HG03442 (cell line): ENCODE data around the gene EVC2.

ENCODE experiments used
- ATAC-seq: cut with Tn5 transposase; IDR thresholded peaks from one replicate; pipeline ENCODE4 v1.9.1; 2021; ENCODE audit warnings: mild to moderate bottlenecking, moderate library complexity; ENCODE audit not compliant: unreplicated experiment

The EVC2 gene

DNA sequence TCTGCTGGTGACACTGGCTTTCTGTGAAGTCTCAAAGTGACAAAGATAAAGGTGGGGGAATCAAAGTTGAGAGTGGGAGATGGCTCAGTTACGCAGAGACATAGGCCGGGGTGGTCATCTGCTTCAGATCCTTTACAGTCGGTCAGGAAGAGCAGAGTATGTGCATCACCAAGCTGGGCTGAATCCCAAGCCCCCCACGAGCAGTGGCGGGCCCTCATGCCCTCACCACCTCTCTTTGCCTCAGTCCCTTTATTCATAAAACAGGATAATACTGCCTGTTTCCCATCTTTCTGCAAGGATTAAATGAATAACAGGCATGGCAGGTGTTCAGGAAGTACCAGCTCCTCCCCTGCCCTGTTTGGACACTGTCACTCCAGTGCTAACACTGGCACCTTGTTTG, 135.6 kb downstream of the EVC2 start:
- no peak for ATAC-seq

DNA sequence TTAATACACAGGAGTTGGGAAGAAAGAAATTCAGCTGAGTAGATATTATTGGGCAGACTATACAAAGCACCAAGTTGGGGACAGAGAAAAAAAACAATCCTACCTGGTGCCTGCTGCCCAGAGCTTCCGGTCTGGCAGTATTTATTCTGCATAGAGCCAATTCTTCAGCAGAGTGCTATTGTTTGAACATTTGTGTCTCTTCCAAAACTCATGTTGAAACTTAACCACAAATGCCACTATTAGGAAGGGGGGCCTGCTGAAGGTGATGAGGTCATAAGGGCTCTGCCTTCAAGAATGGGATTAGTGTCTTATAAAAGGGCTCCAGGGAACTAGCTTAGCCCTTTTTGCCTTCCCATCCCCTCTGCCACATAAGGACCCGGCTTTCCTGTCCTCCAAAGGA, 136.2 kb downstream of the EVC2 start:
- ATAC-seq, result no peak

DNA sequence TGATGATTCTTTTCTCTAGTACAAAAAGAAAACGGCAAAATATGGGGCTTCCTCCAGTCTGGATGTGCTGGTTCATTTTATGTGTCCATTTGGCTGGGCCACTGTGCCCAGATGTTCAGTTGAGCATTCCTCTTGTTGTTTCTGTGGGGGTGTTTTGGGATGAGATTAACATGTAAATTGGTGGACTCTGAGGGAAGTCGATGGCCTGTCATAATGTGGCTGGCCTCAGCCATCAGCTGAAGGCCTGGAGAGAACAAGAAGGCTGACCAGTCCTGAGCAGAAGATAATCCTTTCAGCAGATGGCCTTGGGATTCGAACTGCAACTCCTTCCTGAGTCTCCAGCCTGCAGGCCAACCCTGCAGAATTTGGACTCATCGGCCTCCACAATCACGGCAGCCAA, 136.7 kb downstream of the EVC2 start:
- ATAC-seq, result no peak

DNA sequence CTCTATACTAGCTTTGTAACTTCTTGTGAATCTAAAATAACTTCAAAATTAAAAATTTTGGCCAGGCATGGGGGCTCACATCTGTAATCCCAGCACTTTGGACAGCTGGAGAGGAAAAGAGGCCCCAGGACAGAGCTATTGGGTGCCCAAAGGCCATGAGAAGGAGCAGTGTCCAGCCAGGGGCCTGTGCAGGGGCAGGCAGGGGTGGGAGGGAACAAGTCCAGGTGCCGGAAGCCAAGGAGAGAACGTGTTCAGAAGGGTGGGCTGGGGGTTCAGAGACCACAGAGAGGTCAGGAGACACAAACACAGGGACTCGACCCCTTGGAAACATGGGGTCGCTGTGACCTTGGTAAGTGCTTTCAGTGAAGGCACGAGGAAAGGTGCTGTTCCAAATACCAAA, 138.9 kb downstream of the EVC2 start:
- no peak for ATAC-seq

GRCh38 chr4:5568931-5569330, 139.4 kb downstream of the EVC2 start:
- no peak for ATAC-seq

- ATAC-seq, result no peak
Observed at GRCh38 chr4:5568336-5568735, 140.0 kb downstream of the EVC2 start.

GRCh38 chr4:5566991-5567390, 141.4 kb downstream of the EVC2 start:
- ATAC-seq, result no peak

GRCh38 chr4:5566526-5566925, 141.8 kb downstream of the EVC2 start:
- no peak for ATAC-seq

DNA sequence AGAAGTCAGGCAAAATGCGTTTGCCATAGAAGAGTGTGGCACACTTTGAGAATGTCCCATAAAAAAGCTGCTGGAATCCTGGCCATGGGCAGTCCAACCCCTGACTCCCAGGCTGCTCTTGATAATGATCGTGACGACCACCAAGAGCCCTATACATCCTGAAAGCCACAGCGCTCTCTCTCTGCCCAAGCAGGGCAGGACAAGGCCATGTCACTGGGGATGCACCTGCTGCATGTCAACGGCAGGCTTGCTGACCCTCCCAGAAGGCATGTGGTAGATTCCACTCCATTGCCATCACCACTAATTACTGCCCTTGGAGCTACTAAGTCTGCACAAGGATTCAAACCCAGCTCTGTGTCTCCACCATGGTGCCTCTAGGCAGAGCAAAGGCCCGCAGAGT, 144.5 kb downstream of the EVC2 start:
- ATAC-seq, result no peak

DNA sequence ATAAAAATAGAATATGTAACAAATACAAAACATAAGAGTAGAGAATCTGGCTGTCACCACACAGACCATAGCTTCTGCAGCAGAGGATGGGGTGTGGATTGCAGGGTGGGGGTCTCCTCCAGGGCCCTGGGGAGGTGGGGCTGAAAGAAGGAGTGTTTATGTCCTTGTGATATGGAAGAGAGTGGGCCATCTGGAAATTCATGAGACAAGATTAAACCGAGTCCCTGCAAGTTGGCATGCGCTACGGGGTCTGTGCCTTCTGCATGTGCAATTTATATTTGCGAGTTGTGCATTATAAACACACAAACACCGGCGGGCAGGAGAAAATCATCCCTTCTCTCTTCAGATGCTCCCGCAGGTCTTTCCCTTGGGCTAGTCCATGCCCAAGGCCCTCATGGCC, 145.9 kb downstream of the EVC2 start:
- no peak for ATAC-seq

GRCh38 chr4:5561286-5561685, 147.1 kb downstream of the EVC2 start:
- no peak for ATAC-seq

GRCh38 chr4:5558502-5558901, 149.9 kb downstream of the EVC2 start:
- ATAC-seq, result no peak

DNA sequence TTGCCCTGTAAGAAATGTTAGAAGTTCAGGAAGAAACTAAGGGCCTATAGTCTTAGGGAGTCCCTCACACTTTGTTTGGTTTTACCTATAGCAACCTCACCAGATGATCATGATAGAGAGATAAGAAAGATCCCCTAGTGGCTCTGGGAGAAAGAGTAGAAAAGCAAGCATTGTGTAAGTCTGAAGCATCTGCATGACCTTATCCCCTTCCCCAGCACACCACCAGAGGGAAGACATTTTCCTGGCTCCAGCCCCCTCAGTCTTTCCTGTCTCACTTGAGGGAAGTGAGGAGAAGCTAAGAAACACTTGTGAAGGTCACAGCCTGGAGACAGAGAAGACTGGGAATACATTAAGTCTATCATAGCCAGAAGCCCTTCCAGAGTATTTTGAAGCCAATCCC, 154.0 kb downstream of the EVC2 start:
- no peak for ATAC-seq

DNA sequence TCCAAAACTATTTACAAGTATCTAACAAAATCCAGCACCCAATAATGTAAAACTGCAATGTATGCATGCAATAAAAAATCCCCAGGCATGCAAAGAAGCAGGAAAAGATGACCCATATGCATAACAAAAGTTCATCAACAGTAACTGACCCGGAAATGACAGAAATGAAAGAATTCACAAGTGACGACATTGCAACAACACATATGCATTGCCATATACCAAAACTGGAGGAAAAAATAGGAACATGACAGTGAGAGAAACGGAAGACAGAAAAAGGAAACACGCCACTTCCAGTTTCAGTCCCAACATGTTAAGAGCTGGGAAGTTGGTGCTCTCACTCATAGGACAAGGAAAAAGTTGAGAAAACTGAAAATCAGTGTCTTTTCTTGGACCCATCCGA, 154.6 kb downstream of the EVC2 start:
- no peak for ATAC-seq

- ATAC-seq, result no peak
Observed at GRCh38 chr4:5552451-5552850, 155.9 kb downstream of the EVC2 start.

GRCh38 chr4:5547651-5548249, 160.6 kb downstream of the EVC2 start:
- no peak for ATAC-seq

- no peak for ATAC-seq
Observed at GRCh38 chr4:5545271-5545670, 163.1 kb downstream of the EVC2 start.

- no peak for ATAC-seq
Observed at GRCh38 chr4:5544762-5545161, 163.6 kb downstream of the EVC2 start.

- no peak for ATAC-seq
Observed at GRCh38 chr4:5543681-5544080, 164.7 kb downstream of the EVC2 start.

GRCh38 chr4:5541169-5541568, 167.2 kb downstream of the EVC2 start:
- ATAC-seq, result no peak

DNA sequence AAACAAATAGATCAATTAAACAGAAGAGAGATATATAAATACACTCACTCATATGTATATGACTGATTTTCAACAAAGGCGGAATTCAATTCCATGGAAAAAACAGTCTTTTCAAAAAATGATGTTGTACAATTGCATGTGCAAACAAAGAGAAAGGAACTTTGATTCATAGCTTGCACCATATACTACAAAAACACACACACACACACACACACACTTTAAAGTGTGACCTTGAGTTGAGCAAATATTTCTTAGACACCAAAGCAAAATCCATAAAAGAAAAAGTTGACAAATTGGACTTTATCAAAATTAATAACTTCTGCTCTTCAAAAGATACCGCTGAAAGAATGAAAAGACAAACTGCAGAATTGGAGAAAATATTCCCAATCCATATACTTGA, 168.8 kb downstream of the EVC2 start:
- ATAC-seq, result no peak

GRCh38 chr4:5532100-5532499, 176.3 kb downstream of the EVC2 start:
- no peak for ATAC-seq

GRCh38 chr4:5528031-5528436, 180.3 kb downstream of the EVC2 start:
- no peak for ATAC-seq

GRCh38 chr4:5527211-5527610, 181.1 kb downstream of the EVC2 start:
- ATAC-seq, result no peak
